HG03064 (cell line): ENCODE data around the gene GMPS.
"Not testable (repeated sequence)": the region's sequence is repeated elsewhere in the genome, so short reads cannot be mapped to it uniquely, and the experiment has no call there.

Experiments
- ATAC-seq: cut with Tn5 transposase; IDR thresholded peaks from one replicate; pipeline ENCODE4 v1.9.1; 2021; ENCODE audit warnings: low read depth; ENCODE audit not compliant: unreplicated experiment

The GMPS gene

GRCh38 chr3:155934230-155934629 lies 63.8 kb downstream of the GMPS start:
- no peak for ATAC-seq

GRCh38 chr3:155938409-155938808 lies 68.0 kb downstream of the GMPS start:
- no peak for ATAC-seq

GRCh38 chr3:155941354-155941753 lies 70.9 kb downstream of the GMPS start:
- ATAC-seq, result no peak

- ATAC-seq, result no peak
Observed at GRCh38 chr3:155944081-155944480, 73.6 kb downstream of the GMPS start.

GRCh38 chr3:155946178-155946577 lies 75.7 kb downstream of the GMPS start:
- no peak for ATAC-seq

GRCh38 chr3:155948476-155948875 lies 78.0 kb downstream of the GMPS start:
- ATAC-seq, result no peak

GRCh38 chr3:155949453-155950217 lies 79.2 kb downstream of the GMPS start:
- no peak for ATAC-seq

- no peak for ATAC-seq
Observed at GRCh38 chr3:155956508-155957411, 86.3 kb downstream of the GMPS start.

GRCh38 chr3:155957412-155957880 lies 87.0 kb downstream of the GMPS start:
- ATAC-seq, result no peak

GRCh38 chr3:155958676-155959075 lies 88.2 kb downstream of the GMPS start:
- no peak for ATAC-seq

GRCh38 chr3:155960060-155960459 lies 89.6 kb downstream of the GMPS start:
- ATAC-seq, result no peak

GRCh38 chr3:155961044-155961443 lies 90.6 kb downstream of the GMPS start:
- ATAC-seq, result not testable (repeated sequence)

GRCh38 chr3:155963570-155963969 lies 93.1 kb downstream of the GMPS start:
- no peak for ATAC-seq

GRCh38 chr3:155970398-155970797 lies 99.9 kb downstream of the GMPS start:
- ATAC-seq, result no peak

- ATAC-seq, result no peak
Observed at GRCh38 chr3:155972885-155973584, 102.6 kb downstream of the GMPS start.

- ATAC-seq, result no peak
Observed at GRCh38 chr3:155978324-155978723, 107.9 kb downstream of the GMPS start.

- ATAC-seq, result no peak
Observed at GRCh38 chr3:155979746-155980145, 109.3 kb downstream of the GMPS start.

- no peak for ATAC-seq
Observed at GRCh38 chr3:155981669-155982068, 111.2 kb downstream of the GMPS start.

- ATAC-seq, result no peak
Observed at GRCh38 chr3:155983834-155984474, 113.5 kb downstream of the GMPS start.

- ATAC-seq, result no peak
Observed at GRCh38 chr3:155984791-155985417, 114.5 kb downstream of the GMPS start.
